Erythroblast (primary cell): ENCODE measurements around the gene TNFSF12.

Experiments used
- GATA1 ChIP-seq: IDR thresholded peaks from 2 replicates; pipeline ENCODE4 v1.6.1; 2011; ENCODE audit warnings: low read depth, mild to moderate bottlenecking, control low read depth, low read length, moderate library complexity
- POLR2A ChIP-seq: IDR thresholded peaks from 2 replicates; pipeline ENCODE4 v1.6.1; 2011; ENCODE audit warnings: mild to moderate bottlenecking, low read length

DNA sequence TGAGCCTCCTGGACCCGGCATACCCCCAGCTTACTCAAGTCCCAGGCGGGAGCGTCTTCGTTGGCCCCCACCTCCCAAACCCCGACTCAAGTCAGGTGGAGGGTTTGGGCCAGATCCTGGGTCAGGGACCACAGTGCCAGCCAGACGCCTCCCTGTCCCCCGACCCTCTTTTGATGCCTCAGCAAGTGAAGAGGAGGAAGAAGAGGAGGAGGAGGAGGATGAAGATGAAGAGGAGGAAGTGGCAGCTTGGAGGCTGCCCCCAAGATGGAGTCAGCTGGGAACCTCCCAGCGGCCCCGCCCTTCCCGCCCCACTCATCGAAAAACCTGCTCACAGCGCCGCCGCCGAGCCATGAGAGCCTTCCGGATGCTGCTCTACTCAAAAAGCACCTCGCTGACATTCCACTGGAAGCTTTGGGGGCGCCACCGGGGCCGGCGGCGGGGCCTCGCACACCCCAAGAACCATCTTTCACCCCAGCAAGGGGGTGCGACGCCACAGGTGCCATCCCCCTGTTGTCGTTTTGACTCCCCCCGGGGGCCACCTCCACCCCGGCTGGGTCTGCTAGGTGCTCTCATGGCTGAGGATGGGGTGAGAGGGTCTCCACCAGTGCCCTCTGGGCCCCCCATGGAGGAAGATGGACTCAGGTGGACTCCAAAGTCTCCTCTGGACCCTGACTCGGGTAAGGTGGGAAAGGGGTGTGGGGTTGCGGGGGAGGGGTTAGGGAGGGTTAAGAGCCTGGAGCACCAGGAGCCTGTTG, 14.4 kb downstream of the TNFSF12 start:
- TF ChIP-seq POLR2A: no peak
- no peak for TF ChIP-seq GATA1
